H1 (cell line): ENCODE data around the gene HLA-A. TPM values are rescaled to one million over a fixed set of nuclear protein-coding genes. Genes with fewer than 3 reads are reported as not detected.

ENCODE experiments used
- CTCF ChIA-PET: fragments of 300-600 bp; sonication (Branson Sonifier 250); formaldehyde crosslinking; loops from one replicate; lab custom pipeline; 2021; ENCODE audit not compliant: partially characterized antibody; lab: Charles Lee
- POLR2A ChIA-PET: fragments of 300-600 bp; sonication (Branson Sonifier 250); formaldehyde crosslinking; loops from one replicate; lab custom pipeline; 2021; ENCODE audit warnings: inconsistent platforms; ENCODE audit not compliant: partially characterized antibody; lab: Charles Lee
- DNase-seq, 2 experiments: peaks; one replicate each; pipeline versions ENCODE4 v3.0.0 to v3.0.0-alpha.2; 2010 to 2022; ENCODE audit warnings: low spot score in 2 of 2, low read depth in 1 of 2, mixed read lengths in 1 of 2
- FAIRE-seq: peaks from 2 replicates; lab custom pipeline; 2011; peaks lifted over from hg19 to GRCh38; lab: Jason Lieb, UNC
- H2AFZ ChIP-seq: 2 replicates; pipeline ENCODE4 v1.8.1; 2012; ENCODE audit warnings: low read length, inconsistent platforms
- H2AK5ac ChIP-seq: 2 replicates; pipeline ENCODE4 v1.6.1; 2013; ENCODE audit warnings: low read depth, low read length
- H2BK120ac ChIP-seq: replicated peaks from 2 replicates; pipeline ENCODE3; 2013; ENCODE audit warnings: low read depth, low read length, inconsistent platforms
- H2BK12ac ChIP-seq: 2 replicates; pipeline ENCODE4 v1.6.1; 2013; ENCODE audit warnings: low read depth, low read length
- H2BK15ac ChIP-seq: 2 replicates; pipeline ENCODE4 v1.6.1; 2013; ENCODE audit warnings: low read length
- H2BK20ac ChIP-seq: 2 replicates; pipeline ENCODE4 v1.6.1; 2013; ENCODE audit warnings: low read length
- H2BK5ac ChIP-seq: 2 replicates; pipeline ENCODE4 v1.6.1; 2013; ENCODE audit warnings: low read depth, low read length
- H3K14ac ChIP-seq: 2 replicates; pipeline ENCODE4 v1.6.1; 2013; ENCODE audit warnings: inconsistent platforms; ENCODE audit not compliant: insufficient read length
- H3K18ac ChIP-seq: 2 replicates; pipeline ENCODE4 v1.6.1; 2013; ENCODE audit warnings: low read length; ENCODE audit errors: extremely low read depth
- H3K23ac ChIP-seq: 2 replicates; pipeline ENCODE4 v1.6.1; 2013; ENCODE audit warnings: inconsistent platforms; ENCODE audit not compliant: insufficient read length
- H3K23me2 ChIP-seq: 2 replicates; pipeline ENCODE4 v1.6.1; 2013; ENCODE audit warnings: low read depth, low read length
- H3K27ac ChIP-seq: 2 replicates; pipeline ENCODE4 v1.6.1; 2011; ENCODE audit warnings: low read depth, low read length, inconsistent platforms
- H3K27me3 ChIP-seq, 4 experiments: replicated peaks in 1 of 4; 1 replicate in 1 of 4; 2 replicates in 3 of 4; pipeline versions ENCODE4 v1.6.1 to v1.8.1; 2011 to 2013; ENCODE audit warnings: low read length in 3 of 4, mild to moderate bottlenecking in 3 of 4, inconsistent platforms in 2 of 4, mixed read lengths in 2 of 4, moderate library complexity in 1 of 4; ENCODE audit not compliant: control insufficient read depth in 3 of 4, insufficient read depth in 3 of 4; ENCODE audit errors: extremely low read depth in 1 of 4
- H3K36me3 ChIP-seq, 4 experiments: 2 replicates each; pipeline versions ENCODE4 v1.6.1 to v1.8.1; 2011 to 2013; ENCODE audit warnings: mild to moderate bottlenecking in 4 of 4, low read length in 3 of 4, moderate library complexity in 2 of 4, control low read depth in 1 of 4, inconsistent platforms in 1 of 4; ENCODE audit not compliant: insufficient read depth in 4 of 4, control insufficient read depth in 2 of 4
- H3K4ac ChIP-seq: replicated peaks from 2 replicates; pipeline ENCODE3; 2013; ENCODE audit warnings: low read length, low read depth, mixed read lengths, inconsistent platforms; ENCODE audit not compliant: insufficient read length
- H3K4me1 ChIP-seq, 4 experiments: replicated peaks in 1 of 4; 1 replicate in 1 of 4; 2 replicates in 3 of 4; pipeline versions ENCODE4 v1.6.1 to v1.8.1; 2011 to 2013; ENCODE audit warnings: low read length in 3 of 4, inconsistent platforms in 2 of 4, mixed read lengths in 1 of 4; ENCODE audit not compliant: insufficient read depth in 4 of 4, control insufficient read depth in 3 of 4
- H3K4me2 ChIP-seq, 2 experiments: 2 replicates each; pipeline versions ENCODE4 v1.6.1 to v1.8.1; 2011 to 2013; ENCODE audit warnings: low read depth in 2 of 2, low read length in 2 of 2, control low read depth in 1 of 2, inconsistent platforms in 1 of 2, mild to moderate bottlenecking in 1 of 2; ENCODE audit not compliant: insufficient read depth in 1 of 2
- H3K4me3 ChIP-seq, 4 experiments: fragments of 200-600, 300-600 bp in 1 of 4; sonication (generic), shearing (Covaris generic), sonication (Bioruptor Twin) in 1 of 4; 2 replicates each; pipeline versions ENCODE4 v1.5.1 to v1.8.1; 2011 to 2016; ENCODE audit warnings: low read length in 4 of 4, low read depth in 3 of 4, control low read depth in 2 of 4, inconsistent platforms in 2 of 4, mild to moderate bottlenecking in 2 of 4, mixed read lengths in 1 of 4, moderate library complexity in 1 of 4; ENCODE audit not compliant: insufficient read depth in 2 of 4; ENCODE audit errors: extremely low read depth in 1 of 4
- H3K56ac ChIP-seq: replicated peaks from 2 replicates; pipeline ENCODE3; 2013; ENCODE audit warnings: low read depth, mild to moderate bottlenecking, mixed read lengths, low read length, inconsistent platforms; ENCODE audit not compliant: insufficient read length
- H3K79me1 ChIP-seq: 2 replicates; pipeline ENCODE4 v1.6.1; 2013; ENCODE audit warnings: low read depth, low read length, control low read depth
- H3K79me2 ChIP-seq, 2 experiments: 2 replicates each; pipeline versions ENCODE4 v1.6.1 to v1.8.1; 2012 to 2013; ENCODE audit warnings: low read length in 2 of 2, mild to moderate bottlenecking in 2 of 2, inconsistent platforms in 1 of 2; ENCODE audit not compliant: insufficient read depth in 2 of 2, control insufficient read depth in 1 of 2
- H3K9ac ChIP-seq, 4 experiments: replicated peaks in 1 of 4; 1 replicate in 1 of 4; 2 replicates in 3 of 4; pipeline versions ENCODE4 v1.6.1 to v1.8.1; 2011 to 2013; ENCODE audit warnings: low read depth in 3 of 4, low read length in 3 of 4, control low read depth in 2 of 4, mild to moderate bottlenecking in 2 of 4, moderate library complexity in 2 of 4, inconsistent platforms in 1 of 4; ENCODE audit errors: extremely low read depth in 1 of 4
- H3K9me3 ChIP-seq, 2 experiments: 2 replicates each; pipeline versions ENCODE4 v1.6.1 to v1.8.1; 2012 to 2013; ENCODE audit warnings: mild to moderate bottlenecking in 2 of 2, moderate library complexity in 2 of 2, control low read depth in 1 of 2, inconsistent platforms in 1 of 2, low read depth in 1 of 2, low read length in 1 of 2, mixed read lengths in 1 of 2; ENCODE audit not compliant: insufficient read depth in 2 of 2
- H4K20me1 ChIP-seq, 2 experiments: replicated peaks in 1 of 2; 2 replicates each; pipeline versions ENCODE3 to v1.8.1; 2011 to 2013; ENCODE audit warnings: inconsistent platforms in 2 of 2, low read length in 2 of 2, mild to moderate bottlenecking in 1 of 2; ENCODE audit not compliant: insufficient read depth in 2 of 2, control insufficient read depth in 1 of 2
- H4K5ac ChIP-seq: 2 replicates; pipeline ENCODE4 v1.6.1; 2013; ENCODE audit warnings: low read length, low read depth, mixed read lengths, inconsistent platforms; ENCODE audit not compliant: insufficient read length
- H4K8ac ChIP-seq: 2 replicates; pipeline ENCODE4 v1.8.0; 2013; ENCODE audit warnings: mild to moderate bottlenecking, moderate library complexity, low read length, inconsistent platforms; ENCODE audit not compliant: insufficient read depth; ENCODE audit errors: extremely low read depth
- H4K91ac ChIP-seq: replicated peaks from 2 replicates; pipeline ENCODE3; 2013; ENCODE audit warnings: low read length, mixed read lengths, inconsistent platforms; ENCODE audit not compliant: insufficient read length
- BACH1 ChIP-seq: IDR thresholded peaks from 2 replicates; pipeline ENCODE4 v1.6.1; 2012; ENCODE audit warnings: low read length, improper control_type of control experiment
- CBX5 ChIP-seq: fragments of 300-800, 300-1000 bp; sonication (generic); IDR thresholded peaks from 2 replicates; pipeline ENCODE4 v1.7.1; 2016; ENCODE audit warnings: antibody characterized with exemption, low read length, low read depth
- CTBP2 ChIP-seq: IDR thresholded peaks from 2 replicates; pipeline ENCODE4 v1.7.0; 2011; ENCODE audit warnings: borderline replicate concordance, mild to moderate bottlenecking, moderate library complexity, mixed read lengths, low read length; ENCODE audit not compliant: insufficient read depth, insufficient read length
- EP300 ChIP-seq, 2 experiments: IDR thresholded peaks; 1 replicate in 1 of 2; 2 replicates in 1 of 2; pipeline ENCODE4 v1.6.1; 2011 to 2012; ENCODE audit warnings: low read depth in 2 of 2, low read length in 2 of 2, mild to moderate bottlenecking in 2 of 2, borderline replicate concordance in 1 of 2, inconsistent platforms in 1 of 2, moderate library complexity in 1 of 2
- FOSL1 ChIP-seq: IDR thresholded peaks from 2 replicates; pipeline ENCODE4 v1.6.1; 2011; ENCODE audit warnings: mild to moderate bottlenecking, low read depth, low read length, moderate library complexity; ENCODE audit not compliant: insufficient read depth
- GABPA ChIP-seq: IDR thresholded peaks from 2 replicates; pipeline ENCODE4 v1.6.1; 2011; ENCODE audit warnings: mild to moderate bottlenecking, low read length, moderate library complexity, borderline replicate concordance; ENCODE audit not compliant: insufficient read depth
- HDAC2 ChIP-seq, 2 experiments: fragments of 300-600 bp in 1 of 2; sonication (generic) in 1 of 2; IDR thresholded peaks; 2 replicates each; pipeline ENCODE4 v1.6.1; 2011 to 2012; ENCODE audit warnings: low read depth in 2 of 2, low read length in 2 of 2, mild to moderate bottlenecking in 2 of 2, moderate library complexity in 2 of 2, borderline replicate concordance in 1 of 2, inconsistent platforms in 1 of 2
- MAFK ChIP-seq: IDR thresholded peaks from 2 replicates; pipeline ENCODE4 v1.6.1; 2012; ENCODE audit warnings: low read depth, mild to moderate bottlenecking, improper control_type of control experiment, low read length
- NRF1 ChIP-seq: IDR thresholded peaks from 2 replicates; pipeline ENCODE4 v1.6.1; 2011; ENCODE audit warnings: mild to moderate bottlenecking, low read depth, low read length, improper control_type of control experiment
- RAD21 ChIP-seq, 2 experiments: IDR thresholded peaks in 1 of 2; conservative IDR thresholded peaks in 1 of 2; 2 replicates each; pipeline ENCODE4 v1.6.1; 2011; ENCODE audit warnings: low read depth in 2 of 2, low read length in 2 of 2, improper control_type of control experiment in 1 of 2, inconsistent platforms in 1 of 2, mild to moderate bottlenecking in 1 of 2, moderate library complexity in 1 of 2
- SP2 ChIP-seq: IDR thresholded peaks from 2 replicates; pipeline ENCODE4 v1.6.1; 2012; ENCODE audit warnings: mild to moderate bottlenecking, low read length, inconsistent platforms
- SP4 ChIP-seq: IDR thresholded peaks from 2 replicates; pipeline ENCODE4 v1.6.1; 2012; ENCODE audit warnings: low read length, inconsistent platforms
- TAF7 ChIP-seq: optimal IDR thresholded peaks from 2 replicates; pipeline ENCODE3; 2011; ENCODE audit warnings: low read depth, mild to moderate bottlenecking, inconsistent platforms, low read length, moderate library complexity, borderline replicate concordance
- ZNF274 ChIP-seq: IDR thresholded peaks from 2 replicates; pipeline ENCODE4 v1.7.0; 2012; ENCODE audit warnings: low read length, borderline replicate concordance; ENCODE audit errors: extremely low read depth
- WGBS, 2 experiments: shearing (Covaris generic) in 1 of 2; methylation state at CpG; one replicate each; pipeline versions ENCODE4 v1.1.6 to v1.1.7; 2013 to 2015; ENCODE audit warnings: low lambda C conversion rate in 2 of 2, mixed read lengths in 2 of 2, inconsistent platforms in 1 of 2, low coverage in 1 of 2, missing lambda C conversion rate in 1 of 2; ENCODE audit not compliant: insufficient replicate concordance in 2 of 2, insufficient coverage in 1 of 2, insufficient read length in 1 of 2; ENCODE audit errors: extremely low coverage in 1 of 2, missing lambda C conversion rate in 1 of 2; 5-methylcytosine and 5-hydroxymethylcytosine counted together
- polyA plus RNA-seq, 7 experiments: library from polyadenylated mRNA; depleted of rRNA in 3 of 7; stranded (reverse) in 5 of 7; unstranded in 2 of 7; fragments of >200 nt in 5 of 7; fragments of 200-250 nt in 2 of 7; gene quantifications; 1 replicate in 5 of 7; 2 replicates in 1 of 7; 4 replicates in 1 of 7; pipeline versions ENCODE4 v1.2.1 to v1.2.3, GENCODE V29; 2011 to 2013; ENCODE audit warnings: missing spikeins in 2 of 7, mixed read lengths in 2 of 7
- total RNA-seq: library from RNA; stranded (reverse); fragmentation: NEBNext Ultra II Directional; extraction: Animal tissue kit (Norgen Biotek cat#: 25700); gene quantifications from 2 replicates; pipeline ENCODE4 v1.2.1, GENCODE V29; 2021

The HLA-A gene
- total and polyA plus RNA-seq, 2 of the 8 experiments (the other 6 are each of a cell fraction or from before 2014, with no cell fraction given), result 221 to 474 TPM

DNA sequence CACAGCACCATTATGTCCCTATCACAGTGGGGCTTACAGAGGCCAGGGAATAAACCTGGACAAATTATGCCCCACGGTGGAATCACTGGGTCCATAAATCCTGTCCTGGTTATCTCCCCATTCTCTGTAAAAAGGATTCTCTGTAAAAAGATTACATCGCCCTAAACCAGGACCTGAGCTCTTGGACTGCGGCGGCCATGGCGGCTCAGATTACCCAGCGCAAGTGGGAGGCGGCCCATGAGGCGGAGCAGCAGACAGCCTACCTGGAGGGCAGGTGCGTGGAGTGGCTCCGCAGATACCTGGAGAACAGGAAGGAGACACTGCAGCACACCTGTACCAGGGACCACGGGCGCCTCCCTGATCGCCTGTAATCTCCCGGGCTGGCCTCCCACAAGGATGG, 8.4 kb upstream of the HLA-A start:
- Histone ChIP-seq H4K20me1 (no peaks in the 10 kb centered on the region), H3K27ac (no peak overlapping the region), H3K14ac (no peak overlapping the region), H2BK20ac (no peak overlapping the region), H3K18ac (no peak overlapping the region), H2BK120ac (no peak overlapping the region), H2BK12ac (no peak overlapping the region), H3K56ac (no peak overlapping the region), H3K4ac (no peak overlapping the region), H3K79me2 (no peaks in the 10 kb centered on the region), H2BK5ac (no peak overlapping the region), H2BK15ac (no peak overlapping the region), H2AK5ac (no peak overlapping the region), H3K23me2 (no peaks in the 10 kb centered on the region), H4K91ac (no peak overlapping the region), H4K8ac (no peak overlapping the region), H3K36me3 (no peaks in the 10 kb centered on the region), H4K5ac (no peak overlapping the region), H3K4me3 (no peak overlapping the region), H3K79me1 (no peaks in the 10 kb centered on the region), H3K9ac (no peak overlapping the region), H2AFZ (no peak overlapping the region), H3K4me1 (no peaks in the 10 kb centered on the region), H3K4me2 (no peak overlapping the region), H3K27me3 (no peaks in the 10 kb centered on the region), H3K23ac (no peak overlapping the region), H3K9me3 (peaks cover 0 to 8% of the 10 kb centered on the region in 2 experiments; a peak in 2 of 4 replicates)
- FAIRE-seq (no peak), DNase-seq (no peak)
- 91% methylated on average over 13 of the region's 14 CpGs; no CpG with 5 or more reads in 1 of the 2 experiments for WGBS, 2 experiments
- ChIA-PET CTCF (no interaction called here), POLR2A (no interaction called here)
- TF ChIP-seq CBX5, result no peak
- TF ChIP-seq RAD21 (IDR thresholded peaks at IDR 0.05 in 1 of 2, conservative IDR thresholded peaks at IDR 0.05 in 1 of 2; ENCODE audit: low read depth in 2 of 2, low read length in 2 of 2), result no peak
- no peak for TF ChIP-seq NRF1
- TF ChIP-seq ZNF274, result no peak
- TF ChIP-seq GABPA, result no peak
- no peak for TF ChIP-seq SP4
- no peak for TF ChIP-seq BACH1
- no peak for TF ChIP-seq EP300 (IDR thresholded peaks at IDR 0.05; ENCODE audit: borderline replicate concordance in 1 of 2, low read depth in 2 of 2, low read length in 2 of 2)
- TF ChIP-seq TAF7, result no peak
- TF ChIP-seq HDAC2 (IDR thresholded peaks at IDR 0.05; ENCODE audit: borderline replicate concordance in 1 of 2, low read depth in 2 of 2, low read length in 2 of 2), result no peak
- no peak for TF ChIP-seq SP2
- no peak for TF ChIP-seq MAFK
- TF ChIP-seq CTBP2, result no peak
- TF ChIP-seq FOSL1, result no peak
